Gastroesophageal sphincter (tissue), 3 donors: ENCODE results near the gene LGALS16.

Experiments used
- CTCF ChIP-seq, 4 experiments: fragments of 200-600 bp in 2 of 4; fragments of 450-650 bp in 2 of 4; sonication (generic) in 1 of 4; IDR thresholded peaks; one replicate each; pipeline ENCODE4 v1.5.1; 2017 to 2019; ENCODE audit warnings: antibody characterized with exemption in 4 of 4, mild to moderate bottlenecking in 2 of 4, moderate library complexity in 2 of 4
- EP300 ChIP-seq: sonication (generic); formaldehyde crosslinking; IDR thresholded peaks from one replicate; pipeline ENCODE4 v1.6.1; 2017; ENCODE audit warnings: antibody characterized with exemption, mild to moderate bottlenecking
- POLR2A ChIP-seq, 2 donors: fragments of 450-650 bp; IDR thresholded peaks; one replicate each; pipeline ENCODE4 v1.6.1; 2017; ENCODE audit warnings: antibody characterized with exemption in 2 of 2, mild to moderate bottlenecking in 2 of 2, moderate library complexity in 1 of 2
- POLR2AphosphoS5 ChIP-seq: sonication (generic); formaldehyde crosslinking; IDR thresholded peaks from one replicate; pipeline ENCODE4 v1.6.1; 2017; ENCODE audit warnings: antibody characterized with exemption

DNA sequence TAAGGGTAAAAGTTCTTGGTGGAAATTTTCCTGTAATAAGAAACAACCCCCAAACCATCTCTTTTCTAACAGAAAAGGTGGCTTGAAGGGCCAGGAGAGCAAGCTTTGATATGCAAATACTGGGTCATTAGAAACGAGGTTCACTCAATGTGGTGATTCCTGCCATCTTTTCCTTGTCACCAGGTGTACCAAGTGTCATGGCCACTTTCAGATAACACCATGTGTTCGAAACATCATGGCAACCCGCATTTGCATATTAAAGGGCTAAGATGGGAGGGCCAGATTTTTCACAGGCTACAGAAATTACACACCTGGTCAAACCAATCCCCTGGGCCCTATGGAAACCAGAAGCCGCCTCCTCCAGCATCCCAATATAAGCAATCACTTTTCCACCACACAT is 15.3 kb downstream of the LGALS16 start:
- no peak for TF ChIP-seq POLR2A (IDR thresholded peaks at IDR 0.05)
- TF ChIP-seq CTCF (IDR thresholded peaks at IDR 0.05) = no peak
- no peak for TF ChIP-seq POLR2AphosphoS5
- TF ChIP-seq EP300 = no peak
